AG04449 (cell line): ENCODE measurements around the gene SLC37A1.
"Not testable (repeated sequence)": the region's sequence is repeated elsewhere in the genome, so short reads cannot be mapped to it uniquely, and the experiment has no call there.

Source experiments
- CTCF ChIA-PET: fragments of 350-600 bp; formaldehyde crosslinking; extraction: SDS; loops from one replicate; lab custom pipeline; 2021; ENCODE audit warnings: antibody characterized with exemption; lab: Yijun Ruan, JAX
- POLR2A ChIA-PET: fragments of 400-600, 350-600 bp; formaldehyde crosslinking; extraction: SDS; loops from one replicate; lab custom pipeline; 2020; ENCODE audit warnings: antibody characterized with exemption, inconsistent platforms; lab: Yijun Ruan, JAX
- DNase-seq: peaks from one replicate; pipeline ENCODE4 v3.0.0-alpha.2; 2010; ENCODE audit warnings: low read depth, low spot score
- H3K4me3 ChIP-seq: 2 replicates; pipeline ENCODE4 v1.5.1; 2011; ENCODE audit warnings: low read depth, mild to moderate bottlenecking, control low read depth, low read length
- CTCF ChIP-seq: IDR thresholded peaks from one replicate; pipeline ENCODE4 v1.5.1; 2011; ENCODE audit warnings: mild to moderate bottlenecking, moderate library complexity, low read length, control low read depth, inconsistent platforms; ENCODE audit not compliant: insufficient read depth; ENCODE audit errors: missing control alignments

SLC37A1 gene

DNA sequence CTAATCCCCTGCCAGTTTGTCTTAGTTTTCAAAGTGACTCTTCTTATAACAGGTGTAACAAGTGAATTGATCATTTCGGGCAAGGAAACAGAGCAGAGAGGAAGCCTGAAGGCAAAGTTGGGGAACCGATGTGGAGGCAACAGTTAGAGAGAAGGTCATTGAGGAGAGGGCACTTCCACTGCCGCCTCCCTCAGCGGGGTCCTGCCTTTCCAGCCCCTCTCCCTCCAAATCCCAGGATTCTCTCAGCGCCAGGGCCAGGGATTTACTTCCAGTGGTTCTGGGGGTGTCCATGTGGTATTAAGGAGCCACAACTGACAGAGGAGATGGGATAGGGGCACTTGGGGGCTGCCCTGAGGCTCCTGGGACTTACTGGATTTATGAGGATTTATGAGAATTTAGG, 100.1 kb downstream of the SLC37A1 start:
- ChIA-PET POLR2A (no interaction called here), CTCF (no interaction called here)
- H3K4me3 ChIP-seq: no peak overlapping the region
- DNase-seq: no peak
- TF ChIP-seq CTCF: no peak

GRCh38 chr21:42614396-42614795, 100.7 kb downstream of the SLC37A1 start:
- TF ChIP-seq CTCF: no peak
- CTCF ChIA-PET: no interaction called here
- POLR2A ChIA-PET: no interaction called here

GRCh38 chr21:42614811-42615351, 101.2 kb downstream of the SLC37A1 start:
- no peak overlapping the region for H3K4me3 ChIP-seq
- CTCF ChIA-PET: no interaction called here
- POLR2A ChIA-PET: no interaction called here
- TF ChIP-seq CTCF: no peak
- no peak for DNase-seq

More at GRCh38 chr21:42614396-42614795, 100.7 kb downstream of the SLC37A1 start:
- H3K4me3 ChIP-seq: no peak overlapping the region
- DNase-seq: no peak

- POLR2A ChIA-PET, H3K4me3 ChIP-seq, DNase-seq, CTCF ChIA-PET: not testable (repeated sequence)
Observed at GRCh38 chr21:42615377-42615776, 101.7 kb downstream of the SLC37A1 start.

- CTCF ChIA-PET: no interaction called here
- POLR2A ChIA-PET: no interaction called here
- no peak for TF ChIP-seq CTCF
- no peak for DNase-seq
- H3K4me3 ChIP-seq: no peak overlapping the region
Observed at GRCh38 chr21:42615924-42616323, 102.3 kb downstream of the SLC37A1 start.

- H3K4me3 ChIP-seq: no peak overlapping the region
- ChIA-PET POLR2A (no interaction called here), CTCF (no interaction called here)
- TF ChIP-seq CTCF: no peak
- no peak for DNase-seq
Observed at GRCh38 chr21:42616446-42616845, 102.8 kb downstream of the SLC37A1 start.

DNA sequence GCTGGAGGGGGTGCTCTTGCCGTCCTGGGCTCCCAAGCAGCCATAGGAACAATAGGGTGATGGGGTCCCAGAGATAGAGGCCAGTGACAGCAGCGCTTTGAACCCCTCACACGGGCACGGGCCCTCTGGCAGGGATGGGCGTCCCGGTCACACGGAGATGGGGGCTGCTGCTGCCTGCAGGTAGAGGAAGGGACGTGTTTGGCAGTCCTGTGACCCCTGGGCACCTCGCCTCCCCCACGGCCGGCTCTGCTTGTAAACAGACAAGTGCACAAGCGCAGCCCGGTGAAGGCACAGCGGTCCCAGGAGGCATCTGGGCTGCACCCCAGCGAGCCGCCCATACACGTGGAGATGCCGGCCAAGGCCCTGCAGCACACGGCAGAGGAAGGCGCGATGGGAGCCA, 103.3 kb downstream of the SLC37A1 start:
- ChIA-PET CTCF (no interaction called here), POLR2A (no interaction called here)
- no peak for TF ChIP-seq CTCF

More for the DNA sequence above, 103.3 kb downstream of the SLC37A1 start:
- no peak for DNase-seq
- no peak overlapping the region for H3K4me3 ChIP-seq
